ENCODE measurements around the gene KARS1.

DNA sequence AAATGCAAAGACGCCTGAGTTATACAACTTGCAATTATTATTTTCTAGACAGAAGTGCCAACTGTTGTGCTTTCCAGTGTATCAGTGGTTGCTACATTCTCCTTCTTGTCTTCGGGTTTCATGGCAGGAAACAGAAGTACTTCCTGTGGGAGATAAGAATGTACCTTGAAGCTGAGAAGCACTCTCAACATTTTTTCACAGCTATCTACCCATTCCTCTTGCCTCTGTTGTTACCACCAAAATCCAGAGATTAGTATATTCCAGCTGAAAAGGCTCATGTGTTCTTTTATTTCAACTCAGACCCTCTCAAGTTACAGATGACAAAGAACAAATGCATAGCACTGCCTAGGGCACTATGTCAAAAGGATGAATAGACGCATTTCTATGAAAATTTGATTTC is 19.6 kb downstream of the KARS1 start:
- TF ChIP-seq, protein P1, sequence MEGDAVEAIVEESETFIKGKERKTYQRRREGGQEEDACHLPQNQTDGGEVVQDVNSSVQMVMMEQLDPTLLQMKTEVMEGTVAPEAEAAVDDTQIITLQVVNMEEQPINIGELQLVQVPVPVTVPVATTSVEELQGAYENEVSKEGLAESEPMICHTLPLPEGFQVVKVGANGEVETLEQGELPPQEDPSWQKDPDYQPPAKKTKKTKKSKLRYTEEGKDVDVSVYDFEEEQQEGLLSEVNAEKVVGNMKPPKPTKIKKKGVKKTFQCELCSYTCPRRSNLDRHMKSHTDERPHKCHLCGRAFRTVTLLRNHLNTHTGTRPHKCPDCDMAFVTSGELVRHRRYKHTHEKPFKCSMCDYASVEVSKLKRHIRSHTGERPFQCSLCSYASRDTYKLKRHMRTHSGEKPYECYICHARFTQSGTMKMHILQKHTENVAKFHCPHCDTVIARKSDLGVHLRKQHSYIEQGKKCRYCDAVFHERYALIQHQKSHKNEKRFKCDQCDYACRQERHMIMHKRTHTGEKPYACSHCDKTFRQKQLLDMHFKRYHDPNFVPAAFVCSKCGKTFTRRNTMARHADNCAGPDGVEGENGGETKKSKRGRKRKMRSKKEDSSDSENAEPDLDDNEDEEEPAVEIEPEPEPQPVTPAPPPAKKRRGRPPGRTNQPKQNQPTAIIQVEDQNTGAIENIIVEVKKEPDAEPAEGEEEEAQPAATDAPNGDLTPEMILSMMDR (conservative IDR thresholded peaks at IDR 0.05; ENCODE audit: low read depth, low read length): no peak
- no peak for TF ChIP-seq EZH2 (IDR thresholded peaks at IDR 0.05; ENCODE audit: low read length, unreplicated experiment)
